Neural progenitor cell (in vitro differentiated cells): Measurements from ENCODE around the gene ADAMTSL1. TPM values are rescaled to one million over a fixed set of nuclear protein-coding genes. Genes with fewer than 3 reads are reported as not detected.
A peak's percentile ranks its signal among the peaks of the same experiment; 100 is the strongest.

Source experiments
- DNase-seq: peaks from one replicate; pipeline ENCODE4 v3.0.0-alpha.2; 2016; ENCODE audit warnings: low spot score
- H2AFZ ChIP-seq: fragments of 200-600 bp; sonication (generic); replicated peaks from 2 replicates; pipeline ENCODE4 v1.6.1; 2016; ENCODE audit warnings: antibody characterized with exemption
- H3F3A ChIP-seq: fragments of 200-600 bp; sonication (generic); 2 replicates; pipeline ENCODE4 v1.6.1; 2016; ENCODE audit warnings: antibody characterized with exemption, low read depth
- H3K27ac ChIP-seq: fragments of 200-600 bp; sonication (generic); 2 replicates; pipeline ENCODE4 v1.5.1; 2016; ENCODE audit warnings: mild to moderate bottlenecking
- H3K27me3 ChIP-seq: fragments of 200-600 bp; sonication (generic); 2 replicates; pipeline ENCODE4 v1.6.1; 2016; ENCODE audit warnings: mild to moderate bottlenecking, moderate library complexity
- H3K36me3 ChIP-seq: fragments of 200-600 bp; sonication (generic); 2 replicates; pipeline ENCODE4 v1.5.1; 2016
- H3K4me1 ChIP-seq: fragments of 200-600 bp; sonication (generic); 2 replicates; pipeline ENCODE4 v1.6.1; 2016; ENCODE audit warnings: mixed run types
- H3K4me2 ChIP-seq: fragments of 200-600 bp; sonication (generic); 2 replicates; pipeline ENCODE4 v1.6.1; 2016
- H3K4me3 ChIP-seq: fragments of 200-600 bp; sonication (generic); 2 replicates; pipeline ENCODE4 v1.5.1; 2016
- H3K79me2 ChIP-seq: fragments of 200-600 bp; sonication (generic); 2 replicates; pipeline ENCODE4 v1.6.1; 2016; ENCODE audit warnings: low read depth
- H3K9ac ChIP-seq: fragments of 200-600 bp; sonication (generic); 2 replicates; pipeline ENCODE4 v1.6.1; 2016
- H3K9me3 ChIP-seq: fragments of 200-600 bp; sonication (generic); 2 replicates; pipeline ENCODE4 v1.5.1; 2016; ENCODE audit warnings: low read depth
- H4K20me1 ChIP-seq: fragments of 200-600 bp; sonication (generic); 2 replicates; pipeline ENCODE4 v1.6.1; 2016; ENCODE audit warnings: low read depth
- H3K27ac Mint-ChIP-seq: 3 replicates; pipeline ENCODE4 v1.8.0; 2021; ENCODE audit warnings: mixed read lengths
- H3K27me3 Mint-ChIP-seq: 2 replicates; pipeline ENCODE4 v1.8.0; 2022; ENCODE audit warnings: low read depth, mild to moderate bottlenecking, inconsistent platforms, moderate library complexity, mixed read lengths; ENCODE audit not compliant: insufficient read depth
- H3K36me3 Mint-ChIP-seq: 3 replicates; pipeline ENCODE4 v1.8.0; 2021; ENCODE audit warnings: mixed read lengths
- H3K4me1 Mint-ChIP-seq: 3 replicates; pipeline ENCODE4 v1.8.0; 2021; ENCODE audit warnings: mixed read lengths
- H3K4me3 Mint-ChIP-seq: 3 replicates; pipeline ENCODE4 v1.8.0; 2021; ENCODE audit warnings: mild to moderate bottlenecking, moderate library complexity, mixed read lengths
- H3K9me3 Mint-ChIP-seq: 3 replicates; pipeline ENCODE4 v1.8.0; 2020; ENCODE audit warnings: mixed read lengths
- CTCF ChIP-seq: fragments of 200-600 bp; sonication (generic); IDR thresholded peaks from 2 replicates; pipeline ENCODE4 v1.5.1; 2017; ENCODE audit warnings: antibody characterized with exemption, mild to moderate bottlenecking
- EZH2 ChIP-seq: fragments of 200-600 bp; sonication (generic); IDR thresholded peaks from 2 replicates; pipeline ENCODE4 v1.6.1; 2017; ENCODE audit warnings: antibody characterized with exemption, mild to moderate bottlenecking, moderate library complexity
- EZH2phosphoT487 ChIP-seq: fragments of 200-600 bp; sonication (generic); IDR thresholded peaks from 2 replicates; pipeline ENCODE4 v1.6.1; 2017; ENCODE audit warnings: antibody characterized with exemption
- total RNA-seq: library from RNA; depleted of rRNA; stranded (reverse); fragments of >200 nt; gene quantifications from 2 replicates; pipeline ENCODE4 v1.2.3, GENCODE V29; 2015; ENCODE audit warnings: low replicate concordance

The ADAMTSL1 gene
- total RNA-seq, 1 donor from 2014 or later = 0.73 TPM

GRCh38 chr9:18429070-18429469, 44.9 kb upstream of the ADAMTSL1 start:
- H3K9me3 ChIP-seq = no peaks in the 10 kb centered on the region
- H3K79me2 ChIP-seq = no peaks in the 10 kb centered on the region
- H3K4me1 Mint-ChIP-seq = peaks cover 3% of the 10 kb centered on the region
- H3K4me3 Mint-ChIP-seq = no peak overlapping the region
- no peaks in the 10 kb centered on the region for H3K36me3 Mint-ChIP-seq
- H3F3A ChIP-seq = no peaks in the 10 kb centered on the region
- no peak overlapping the region for H3K27ac Mint-ChIP-seq
- no peaks in the 10 kb centered on the region for H3K4me1 ChIP-seq
- no peak for TF ChIP-seq EZH2
- no peak for DNase-seq
- H3K9ac ChIP-seq = no peak overlapping the region
- H3K27me3 Mint-ChIP-seq = no peaks in the 10 kb centered on the region
- H3K4me2 ChIP-seq = no peak overlapping the region
- H4K20me1 ChIP-seq = no peaks in the 10 kb centered on the region
- no peaks in the 10 kb centered on the region for H3K27me3 ChIP-seq
- H3K27ac ChIP-seq = no peak overlapping the region
- H2AFZ ChIP-seq = no peak overlapping the region
- H3K4me3 ChIP-seq = no peak overlapping the region
- H3K9me3 Mint-ChIP-seq = no peaks in the 10 kb centered on the region
- no peaks in the 10 kb centered on the region for H3K36me3 ChIP-seq

GRCh38 chr9:18433620-18434019, 40.3 kb upstream of the ADAMTSL1 start:
- Mint-ChIP-seq H3K27me3 (peaks cover 7% of the 10 kb centered on the region), H3K4me1 (peaks cover 20% of the 10 kb centered on the region), H3K9me3 (no peaks in the 10 kb centered on the region), H3K27ac (no peak overlapping the region), H3K4me3 (no peak overlapping the region), H3K36me3 (no peaks in the 10 kb centered on the region)
- Histone ChIP-seq H3K9ac (no peak overlapping the region), H3K36me3 (no peaks in the 10 kb centered on the region), H3K4me2 (no peak overlapping the region), H4K20me1 (no peaks in the 10 kb centered on the region), H3K4me3 (no peak overlapping the region), H3K9me3 (no peaks in the 10 kb centered on the region), H3F3A (no peaks in the 10 kb centered on the region), H3K4me1 (peaks cover 8% of the 10 kb centered on the region), H3K27ac (no peak overlapping the region), H3K79me2 (no peaks in the 10 kb centered on the region), H3K27me3 (peaks cover under 1% of the 10 kb centered on the region), H2AFZ (no peak overlapping the region)
- DNase-seq = no peak
- TF ChIP-seq CTCF = no peak
- no peak for TF ChIP-seq EZH2phosphoT487
- no peak for TF ChIP-seq EZH2

- Histone ChIP-seq H2AFZ (no peak overlapping the region), H3K9ac (no peak overlapping the region)
These were observed 36.4 kb upstream of the ADAMTSL1 start for GRCh38 chr9:18437315-18438201.

More at GRCh38 chr9:18437315-18438201, 36.4 kb upstream of the ADAMTSL1 start:
- H3K27ac Mint-ChIP-seq = peak overlapping the region; percentile 82
- Histone ChIP-seq H3K27me3 (peaks cover 5% of the 10 kb centered on the region), H3F3A (no peaks in the 10 kb centered on the region), H3K4me1 (peaks cover 8% of the 10 kb centered on the region), H3K9me3 (no peaks in the 10 kb centered on the region), H3K4me2 (peak overlapping the region; percentile 25), H3K4me3 (no peak overlapping the region), H4K20me1 (no peaks in the 10 kb centered on the region), H3K27ac (no peak overlapping the region), H3K79me2 (no peaks in the 10 kb centered on the region), H3K36me3 (no peaks in the 10 kb centered on the region)
- TF ChIP-seq CTCF = no peak
- TF ChIP-seq EZH2 = no peak
- TF ChIP-seq EZH2phosphoT487 = no peak
- peak overlapping the region; percentile 27 for H3K4me3 Mint-ChIP-seq
- H3K4me1 Mint-ChIP-seq = peaks cover 33% of the 10 kb centered on the region
- no peaks in the 10 kb centered on the region for H3K9me3 Mint-ChIP-seq
- peak; percentile 20 for DNase-seq
- peaks cover 7% of the 10 kb centered on the region for H3K27me3 Mint-ChIP-seq
- H3K36me3 Mint-ChIP-seq = no peaks in the 10 kb centered on the region
